HCT116 (cell line): Measurements from ENCODE around the gene SLC30A3. TPM values are rescaled to one million over a fixed set of nuclear protein-coding genes. Genes with fewer than 3 reads are reported as not detected.

Source experiments
- ATAC-seq: fragments of 200-7000 bp; cut with Tn5 transposase; 2 replicates; pipeline ENCODE4 v1.9.1; 2020; ENCODE audit warnings: mild to moderate bottlenecking, moderate library complexity
- BruUV-seq: library from RNA; stranded (reverse); fragments of 400-500 nt; replicated peaks from 2 replicates; lab custom pipeline; 2021; lab: Mats Ljungman, UMichigan
- CTCF ChIA-PET: fragments of 300-600 bp; sonication (Branson Sonifier 250); formaldehyde crosslinking; loops from one replicate; lab custom pipeline; 2021; ENCODE audit warnings: antibody characterized with exemption; lab: Charles Lee
- POLR2A ChIA-PET: fragments of 300-600, 350-600 bp; sonication (Branson Sonifier 250); formaldehyde crosslinking; loops from one replicate; lab custom pipeline; 2021; ENCODE audit warnings: antibody characterized with exemption; lab: Charles Lee
- RAD21 ChIA-PET, 2 experiments: fragments of 300-600 bp; sonication (Branson Sonifier 250); formaldehyde crosslinking; loops; one replicate each; lab custom pipeline; 2023; ENCODE audit warnings: low total read pairs in 2 of 2; ENCODE audit not compliant: uncharacterized antibody in 2 of 2, unreplicated experiment in 2 of 2, low non-redundant PET in 1 of 2; lab: Charles Lee
- DNase-seq: peaks from one replicate; pipeline ENCODE4 v3.0.0-alpha.2; 2010; ENCODE audit warnings: low read depth, low spot score
- H2AFZ ChIP-seq: fragments of 200-600 bp; shearing (Covaris generic), sonication (generic); 2 replicates; pipeline ENCODE4 v1.6.1; 2017; ENCODE audit warnings: low read depth, mixed run types, mixed read lengths, antibody characterized with exemption, low read length; ENCODE audit not compliant: poor library complexity, severe bottlenecking
- H3K27ac ChIP-seq: 2 replicates; pipeline ENCODE4 v1.5.1; 2012; ENCODE audit warnings: low read depth, low read length
- H3K27me3 ChIP-seq: fragments of 200-600 bp; sonication (generic); 2 replicates; pipeline ENCODE4 v1.6.1; 2016; ENCODE audit warnings: mixed run types, low read length, mixed read lengths; ENCODE audit not compliant: insufficient read depth
- H3K36me3 ChIP-seq, 2 experiments: fragments of 200-500 bp in 1 of 2; fragments of 200-600 bp in 1 of 2; sonication (Bioruptor generic) in 1 of 2; sonication (generic) in 1 of 2; 2 replicates each; pipeline versions ENCODE4 v1.5.1 to v1.6.1; 2014 to 2016; ENCODE audit warnings: low read length in 2 of 2, inconsistent platforms in 1 of 2, mixed read lengths in 1 of 2, mixed run types in 1 of 2; ENCODE audit not compliant: insufficient read depth in 2 of 2, control insufficient read depth in 1 of 2
- H3K4me1 ChIP-seq, 2 experiments: fragments of 200-600 bp in 1 of 2; sonication (generic) in 1 of 2; 2 replicates each; pipeline versions ENCODE4 v1.5.1 to v1.6.1; 2012 to 2017; ENCODE audit warnings: low read length in 2 of 2, inconsistent platforms in 1 of 2, mild to moderate bottlenecking in 1 of 2, mixed read lengths in 1 of 2, mixed run types in 1 of 2, moderate library complexity in 1 of 2; ENCODE audit not compliant: insufficient read depth in 2 of 2, control insufficient read depth in 1 of 2
- H3K4me2 ChIP-seq: fragments of 200-600 bp; sonication (generic); 2 replicates; pipeline ENCODE4 v1.6.1; 2017; ENCODE audit warnings: mixed run types, low read length, mixed read lengths
- H3K4me3 ChIP-seq, 2 experiments: fragments of 200-600 bp in 1 of 2; sonication (generic) in 1 of 2; replicated peaks in 1 of 2; 2 replicates each; pipeline ENCODE4 v1.5.1; 2011 to 2016; ENCODE audit warnings: low read length in 2 of 2, control low read depth in 1 of 2, low read depth in 1 of 2, mild to moderate bottlenecking in 1 of 2, mixed read lengths in 1 of 2, mixed run types in 1 of 2
- H3K79me2 ChIP-seq: fragments of 200-600 bp; sonication (generic); 2 replicates; pipeline ENCODE4 v1.6.1; 2017; ENCODE audit warnings: mild to moderate bottlenecking, mixed run types, low read length, moderate library complexity, mixed read lengths; ENCODE audit not compliant: insufficient read depth
- H3K9ac ChIP-seq: fragments of 200-600 bp; sonication (generic); 2 replicates; pipeline ENCODE4 v1.6.1; 2016; ENCODE audit warnings: low read length, mixed read lengths
- H3K9me2 ChIP-seq: fragments of 200-600 bp; sonication (generic), shearing (Covaris generic); 2 replicates; pipeline ENCODE4 v1.6.1; 2017; ENCODE audit warnings: mixed run types, mild to moderate bottlenecking, moderate library complexity; ENCODE audit not compliant: insufficient read depth
- H3K9me3 ChIP-seq, 2 experiments: fragments of 200-500 bp in 1 of 2; fragments of 200-600 bp in 1 of 2; sonication (Bioruptor generic) in 1 of 2; sonication (generic) in 1 of 2; 2 replicates each; pipeline ENCODE4 v1.6.1; 2014 to 2017; ENCODE audit warnings: low read length in 2 of 2, mixed read lengths in 2 of 2, inconsistent platforms in 1 of 2, low read depth in 1 of 2, mild to moderate bottlenecking in 1 of 2, mixed run types in 1 of 2, moderate library complexity in 1 of 2; ENCODE audit not compliant: control insufficient read depth in 1 of 2, insufficient read depth in 1 of 2
- H4K20me1 ChIP-seq: fragments of 200-600 bp; sonication (generic), shearing (Covaris generic); 2 replicates; pipeline ENCODE4 v1.6.1; 2017; ENCODE audit warnings: mixed run types, mild to moderate bottlenecking, moderate library complexity; ENCODE audit not compliant: insufficient read depth
- ATF3 ChIP-seq: IDR thresholded peaks from 2 replicates; pipeline ENCODE4 v1.6.1; 2012
- CEBPB ChIP-seq: IDR thresholded peaks from 2 replicates; pipeline ENCODE4 v1.6.1; 2012; ENCODE audit warnings: low read depth
- EGR1 ChIP-seq: IDR thresholded peaks from 2 replicates; pipeline ENCODE4 v1.6.1; 2012; ENCODE audit warnings: low read depth
- ELF1 ChIP-seq: IDR thresholded peaks from 2 replicates; pipeline ENCODE4 v1.6.1; 2012; ENCODE audit warnings: low read depth, borderline replicate concordance
- POLR2A ChIP-seq: IDR thresholded peaks from 2 replicates; pipeline ENCODE4 v1.7.0; 2011; ENCODE audit warnings: borderline replicate concordance; ENCODE audit not compliant: insufficient read depth, insufficient read length; ENCODE audit errors: extremely low read depth
- POLR2AphosphoS5 ChIP-seq: IDR thresholded peaks from 2 replicates; pipeline ENCODE4 v1.6.1; 2011; ENCODE audit warnings: mild to moderate bottlenecking, low read depth, low read length, moderate library complexity
- RAD21 ChIP-seq: IDR thresholded peaks from 2 replicates; pipeline ENCODE4 v1.6.1; 2012; ENCODE audit warnings: low read depth, mild to moderate bottlenecking
- SRF ChIP-seq: IDR thresholded peaks from 2 replicates; pipeline ENCODE4 v1.6.1; 2012; ENCODE audit warnings: low read depth
- TCF7L2 ChIP-seq: IDR thresholded peaks from 2 replicates; pipeline ENCODE4 v1.7.0; 2011; ENCODE audit warnings: borderline replicate concordance, inconsistent platforms; ENCODE audit not compliant: insufficient read depth, insufficient read length; ENCODE audit errors: extremely low read depth
- YY1 ChIP-seq: IDR thresholded peaks from 2 replicates; pipeline ENCODE4 v1.6.1; 2011; ENCODE audit warnings: low read length, low read depth, moderate library complexity, mild to moderate bottlenecking; ENCODE audit not compliant: insufficient replicate concordance; ENCODE audit errors: extremely low read depth
- ZFX ChIP-seq: fragments of 450-650 bp; IDR thresholded peaks from 2 replicates; pipeline ENCODE4 v1.6.1; 2017
- ZNF274 ChIP-seq: fragments of 200-500 bp; sonication (Bioruptor generic); IDR thresholded peaks from 2 replicates; pipeline ENCODE4 v1.6.1; 2014; ENCODE audit warnings: mild to moderate bottlenecking, low read depth, low read length, inconsistent platforms
- intact Hi-C: fragments of 100-400 bp; cut with micrococcal nuclease; formaldehyde crosslinking; loops from 2 replicates; pipeline ENCODE4 v1.10.0; 2022
- total RNA-seq: library from RNA; stranded (reverse); gene quantifications from one replicate; pipeline ENCODE4 v1.2.1, GENCODE V29; 2021; ENCODE audit not compliant: unreplicated experiment
- TF ChIP-seq, protein P1 (sequence below), 3 experiments: fragments of 200-600 bp in 1 of 3; sonication (generic) in 1 of 3; IDR thresholded peaks in 2 of 3; conservative IDR thresholded peaks in 1 of 3; 2 replicates each; pipeline ENCODE4 v1.5.1; 2012 to 2017; ENCODE audit warnings: low read depth in 2 of 3, low read length in 2 of 3, antibody characterized with exemption in 1 of 3, borderline replicate concordance in 1 of 3, control low read depth in 1 of 3, mild to moderate bottlenecking in 1 of 3, mixed read lengths in 1 of 3, mixed run types in 1 of 3, moderate library complexity in 1 of 3; ENCODE audit not compliant: insufficient read depth in 1 of 3
- TF ChIP-seq, protein P2 (sequence below): IDR thresholded peaks from 2 replicates; pipeline ENCODE4 v1.6.1; 2012

The SLC30A3 gene
- total RNA-seq, 1 experiment from 2014 or later: 20.5 TPM

DNA sequence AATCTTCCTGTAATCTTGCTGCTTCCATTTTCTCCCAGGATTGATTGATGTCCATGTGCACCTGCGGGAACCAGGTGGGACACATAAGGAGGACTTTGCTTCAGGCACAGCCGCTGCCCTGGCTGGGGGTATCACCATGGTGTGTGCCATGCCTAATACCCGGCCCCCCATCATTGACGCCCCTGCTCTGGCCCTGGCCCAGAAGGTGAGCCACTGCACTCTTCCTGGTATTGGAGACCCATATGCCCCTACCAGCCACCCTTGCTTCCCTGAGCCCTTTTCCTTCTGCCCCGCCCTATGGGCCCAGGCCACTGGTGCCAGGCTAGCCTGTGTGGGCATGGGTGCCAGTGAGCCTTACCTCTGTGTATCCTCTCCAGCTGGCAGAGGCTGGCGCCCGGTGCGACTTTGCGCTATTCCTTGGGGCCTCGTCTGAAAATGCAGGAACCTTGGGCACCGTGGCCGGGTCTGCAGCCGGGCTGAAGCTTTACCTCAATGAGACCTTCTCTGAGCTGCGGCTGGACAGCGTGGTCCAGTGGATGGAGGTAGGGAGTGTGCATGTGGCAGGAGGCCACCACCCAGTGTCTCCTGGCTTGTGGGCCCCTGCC, 25.4 kb downstream of the SLC30A3 start:
- POLR2A ChIA-PET: no interaction called here
- intact Hi-C loops: no loop called here

DNA sequence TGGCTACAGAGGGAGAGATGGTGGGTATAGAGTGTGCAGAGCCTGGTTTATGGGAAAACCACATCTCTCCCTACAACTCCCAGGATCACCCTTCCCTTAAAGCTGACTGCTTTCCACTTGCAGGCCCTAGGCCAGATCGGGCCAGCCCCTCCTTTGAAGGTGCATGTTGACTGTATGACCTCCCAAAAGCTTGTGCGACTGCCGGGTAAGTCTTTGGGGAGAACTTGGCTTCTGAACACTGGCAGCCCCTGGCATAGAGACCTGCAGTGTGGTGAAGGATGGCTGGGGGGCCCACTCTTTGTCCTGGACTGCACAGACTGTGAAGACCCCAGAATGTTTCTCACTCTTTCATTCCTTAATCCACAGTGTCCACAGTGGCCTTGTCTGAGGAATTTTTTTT, 26.2 kb downstream of the SLC30A3 start:
- Histone ChIP-seq H3K4me2 (no peak overlapping the region), H3K9ac (no peak overlapping the region)
- BruUV-seq: no TSS peak
- TF ChIP-seq ZFX: no peak
- TF ChIP-seq RAD21: no peak
- no peak for TF ChIP-seq TCF7L2
- no peak for TF ChIP-seq CEBPB
- no peak for TF ChIP-seq EGR1
- no peak for TF ChIP-seq POLR2A
- no peak for TF ChIP-seq YY1
- TF ChIP-seq, protein P1, sequence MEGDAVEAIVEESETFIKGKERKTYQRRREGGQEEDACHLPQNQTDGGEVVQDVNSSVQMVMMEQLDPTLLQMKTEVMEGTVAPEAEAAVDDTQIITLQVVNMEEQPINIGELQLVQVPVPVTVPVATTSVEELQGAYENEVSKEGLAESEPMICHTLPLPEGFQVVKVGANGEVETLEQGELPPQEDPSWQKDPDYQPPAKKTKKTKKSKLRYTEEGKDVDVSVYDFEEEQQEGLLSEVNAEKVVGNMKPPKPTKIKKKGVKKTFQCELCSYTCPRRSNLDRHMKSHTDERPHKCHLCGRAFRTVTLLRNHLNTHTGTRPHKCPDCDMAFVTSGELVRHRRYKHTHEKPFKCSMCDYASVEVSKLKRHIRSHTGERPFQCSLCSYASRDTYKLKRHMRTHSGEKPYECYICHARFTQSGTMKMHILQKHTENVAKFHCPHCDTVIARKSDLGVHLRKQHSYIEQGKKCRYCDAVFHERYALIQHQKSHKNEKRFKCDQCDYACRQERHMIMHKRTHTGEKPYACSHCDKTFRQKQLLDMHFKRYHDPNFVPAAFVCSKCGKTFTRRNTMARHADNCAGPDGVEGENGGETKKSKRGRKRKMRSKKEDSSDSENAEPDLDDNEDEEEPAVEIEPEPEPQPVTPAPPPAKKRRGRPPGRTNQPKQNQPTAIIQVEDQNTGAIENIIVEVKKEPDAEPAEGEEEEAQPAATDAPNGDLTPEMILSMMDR (IDR thresholded peaks at IDR 0.05 in 2 of 3, conservative IDR thresholded peaks at IDR 0.05 in 1 of 3; ENCODE audit: borderline replicate concordance in 1 of 3, insufficient read depth in 1 of 3, low read depth in 2 of 3, low read length in 2 of 3): no peak
- TF ChIP-seq ZNF274: no peak
- TF ChIP-seq, protein P2, sequence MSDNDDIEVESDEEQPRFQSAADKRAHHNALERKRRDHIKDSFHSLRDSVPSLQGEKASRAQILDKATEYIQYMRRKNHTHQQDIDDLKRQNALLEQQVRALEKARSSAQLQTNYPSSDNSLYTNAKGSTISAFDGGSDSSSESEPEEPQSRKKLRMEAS: no peak
- no peak for TF ChIP-seq ATF3
- no peak for TF ChIP-seq ELF1
- TF ChIP-seq SRF: no peak
- TF ChIP-seq POLR2AphosphoS5: no peak
- TF ChIP-seq, all 23 proteins: peak for 0
- no peak overlapping the region for H3K27ac ChIP-seq
- no peaks in the 10 kb centered on the region for H3K9me3 ChIP-seq
- no peaks in the 10 kb centered on the region for H3K9me2 ChIP-seq
- H3K4me1 ChIP-seq: no peaks in the 10 kb centered on the region
- peaks cover 65 to 93% of the 10 kb centered on the region in 2 experiments for H3K36me3 ChIP-seq
- ChIA-PET POLR2A (no interaction called here), CTCF (no interaction called here), RAD21 (no interaction called here)
- ATAC-seq: no peak
- no peak for DNase-seq
- H3K4me3 ChIP-seq: no peak overlapping the region
- intact Hi-C loops: no loop called here
- H2AFZ ChIP-seq: no peak overlapping the region
- H3K79me2 ChIP-seq: no peaks in the 10 kb centered on the region
- H3K27me3 ChIP-seq: no peaks in the 10 kb centered on the region
- H4K20me1 ChIP-seq: no peaks in the 10 kb centered on the region

More for the DNA sequence above, 25.4 kb downstream of the SLC30A3 start:
- RAD21 ChIA-PET: no interaction called here
- H3K9me2 ChIP-seq: no peaks in the 10 kb centered on the region
- H3K9ac ChIP-seq: no peak overlapping the region
- H3K36me3 ChIP-seq: peaks cover 62 to 92% of the 10 kb centered on the region in 2 experiments
- no peaks in the 10 kb centered on the region for H3K27me3 ChIP-seq
- H3K4me2 ChIP-seq: no peak overlapping the region
- no peak for ATAC-seq
- TF ChIP-seq ZFX: no peak
- TF ChIP-seq, all 23 proteins: peak for 0
- Histone ChIP-seq H2AFZ (no peak overlapping the region), H3K27ac (no peak overlapping the region), H3K4me3 (no peak overlapping the region), H4K20me1 (no peaks in the 10 kb centered on the region), H3K79me2 (no peaks in the 10 kb centered on the region), H3K9me3 (no peaks in the 10 kb centered on the region), H3K4me1 (no peaks in the 10 kb centered on the region)
- no peak for DNase-seq
- CTCF ChIA-PET: no interaction called here
- BruUV-seq: no TSS peak
